WI38 (cell line): ENCODE measurements around the gene MYO16.

ENCODE experiments used
- H3K4me3 ChIP-seq: 2 replicates; pipeline ENCODE4 v1.5.1; 2011; ENCODE audit warnings: low read depth, mild to moderate bottlenecking, control low read depth, low read length
- TF ChIP-seq, protein P1 (sequence below): IDR thresholded peaks from 2 replicates; pipeline ENCODE4 v1.5.1; 2012; ENCODE audit warnings: low read depth, mild to moderate bottlenecking, control low read depth, low read length

MYO16 gene

DNA sequence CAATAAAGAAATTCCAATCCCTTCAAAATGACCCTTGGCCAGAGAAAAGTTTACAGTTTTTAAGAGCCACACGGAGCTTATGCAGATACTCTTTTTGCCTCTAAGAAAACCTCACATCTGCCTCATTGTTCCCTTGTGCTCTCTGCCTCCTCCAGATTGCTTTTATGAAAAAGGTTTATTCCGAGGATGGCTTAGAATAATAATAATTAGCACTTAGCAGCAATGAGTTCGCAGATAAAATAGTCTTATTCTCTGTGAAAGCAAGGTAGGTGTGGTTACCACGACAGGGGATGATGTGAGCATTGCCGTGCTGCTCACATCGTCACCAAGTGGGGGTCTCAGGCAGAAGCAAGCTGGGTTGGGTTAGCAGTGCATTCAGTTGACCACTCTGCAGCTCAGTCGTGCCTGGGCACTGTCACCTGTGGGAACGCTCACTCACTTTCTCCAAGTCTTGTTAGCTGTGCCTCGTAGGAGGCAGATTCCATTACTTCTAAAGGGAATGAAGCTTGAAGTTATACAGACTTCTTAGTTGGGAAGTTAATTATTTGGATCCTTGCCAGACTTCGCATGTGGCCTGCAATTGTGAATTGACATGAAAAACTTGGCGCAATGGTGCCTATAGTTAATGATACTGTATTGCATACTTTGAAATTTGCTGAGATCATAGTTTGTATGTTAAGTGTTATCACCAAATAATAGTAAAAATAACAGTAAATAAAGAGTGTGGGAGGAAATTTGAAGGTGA lies 157.2 kb downstream of the MYO16 start:
- TF ChIP-seq, protein P1, sequence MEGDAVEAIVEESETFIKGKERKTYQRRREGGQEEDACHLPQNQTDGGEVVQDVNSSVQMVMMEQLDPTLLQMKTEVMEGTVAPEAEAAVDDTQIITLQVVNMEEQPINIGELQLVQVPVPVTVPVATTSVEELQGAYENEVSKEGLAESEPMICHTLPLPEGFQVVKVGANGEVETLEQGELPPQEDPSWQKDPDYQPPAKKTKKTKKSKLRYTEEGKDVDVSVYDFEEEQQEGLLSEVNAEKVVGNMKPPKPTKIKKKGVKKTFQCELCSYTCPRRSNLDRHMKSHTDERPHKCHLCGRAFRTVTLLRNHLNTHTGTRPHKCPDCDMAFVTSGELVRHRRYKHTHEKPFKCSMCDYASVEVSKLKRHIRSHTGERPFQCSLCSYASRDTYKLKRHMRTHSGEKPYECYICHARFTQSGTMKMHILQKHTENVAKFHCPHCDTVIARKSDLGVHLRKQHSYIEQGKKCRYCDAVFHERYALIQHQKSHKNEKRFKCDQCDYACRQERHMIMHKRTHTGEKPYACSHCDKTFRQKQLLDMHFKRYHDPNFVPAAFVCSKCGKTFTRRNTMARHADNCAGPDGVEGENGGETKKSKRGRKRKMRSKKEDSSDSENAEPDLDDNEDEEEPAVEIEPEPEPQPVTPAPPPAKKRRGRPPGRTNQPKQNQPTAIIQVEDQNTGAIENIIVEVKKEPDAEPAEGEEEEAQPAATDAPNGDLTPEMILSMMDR = no peak
- no peak overlapping the region for H3K4me3 ChIP-seq

DNA sequence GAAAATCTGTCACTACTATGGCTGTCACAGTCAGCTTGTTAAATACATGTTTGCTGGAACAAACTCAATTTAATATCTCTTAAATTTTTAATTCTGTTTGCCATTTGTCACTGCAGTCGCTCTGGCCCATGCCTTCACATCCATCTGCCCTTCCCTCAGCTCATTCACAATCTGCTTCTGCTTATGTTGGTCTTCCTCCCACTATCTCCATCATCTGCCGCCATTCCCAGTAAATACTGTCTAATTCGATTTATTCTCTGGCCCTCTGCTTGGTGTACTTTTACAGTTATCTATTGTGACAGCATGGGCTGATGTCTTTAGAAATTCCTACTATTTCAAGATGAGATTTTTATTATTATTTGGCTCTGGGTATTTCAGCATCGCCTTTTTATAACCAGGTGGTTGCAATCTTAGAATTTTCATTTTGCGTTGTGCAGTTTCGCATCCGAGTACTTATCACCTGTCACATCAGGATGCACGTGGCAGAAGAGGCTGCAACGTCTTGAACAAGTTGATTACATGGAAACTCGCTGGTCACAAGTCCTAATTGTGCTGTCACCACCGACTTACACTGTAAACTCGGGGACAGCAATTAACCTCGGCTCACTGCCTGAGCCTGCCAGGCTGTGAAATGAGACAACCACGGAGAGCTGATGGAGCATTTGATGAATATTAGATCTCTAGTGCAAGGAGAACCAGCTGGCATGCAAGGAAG lies 158.4 kb downstream of the MYO16 start:
- no peak overlapping the region for H3K4me3 ChIP-seq
- TF ChIP-seq, protein P1 = no peak

DNA sequence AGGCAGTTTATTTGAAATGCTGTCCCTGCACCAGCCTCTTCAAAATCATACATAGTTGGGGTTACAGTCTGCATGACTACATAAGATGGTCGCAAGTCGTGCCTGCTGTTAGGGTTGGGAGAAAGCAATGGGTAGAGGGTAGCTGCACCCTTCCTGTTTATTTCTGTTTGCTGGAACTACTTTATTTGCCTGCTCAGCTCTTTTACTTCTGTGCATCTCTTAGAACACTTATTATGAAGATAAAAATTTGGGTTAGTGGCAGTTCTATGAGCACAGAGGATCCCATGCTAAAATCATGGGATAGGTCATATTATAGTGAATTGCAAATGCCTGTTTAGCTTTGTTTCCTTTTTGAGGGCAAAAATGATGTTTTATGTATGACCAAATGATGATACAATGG lies 160.1 kb downstream of the MYO16 start:
- no peak overlapping the region for H3K4me3 ChIP-seq
- TF ChIP-seq, protein P1 = no peak

DNA sequence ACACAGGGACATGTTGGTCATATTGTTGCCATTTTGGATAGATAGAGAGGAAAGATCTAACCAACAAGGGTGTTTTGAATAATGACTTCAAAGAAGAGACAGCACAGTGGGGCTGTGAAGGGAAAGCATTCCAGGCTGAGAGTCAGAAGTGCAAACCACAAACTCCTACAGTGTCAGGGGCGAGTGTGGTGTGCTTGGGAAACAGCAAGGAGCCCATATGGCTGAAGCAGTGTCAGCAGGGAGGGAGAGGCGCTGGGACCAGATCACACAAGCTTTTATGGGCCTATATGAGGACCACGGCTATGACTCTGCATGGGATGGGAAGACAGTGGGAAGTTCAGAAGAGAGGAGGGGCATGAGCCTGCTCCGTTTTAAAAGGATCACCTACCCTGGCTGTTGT lies 166.4 kb downstream of the MYO16 start:
- TF ChIP-seq, protein P1 = no peak
- H3K4me3 ChIP-seq = no peak overlapping the region

DNA sequence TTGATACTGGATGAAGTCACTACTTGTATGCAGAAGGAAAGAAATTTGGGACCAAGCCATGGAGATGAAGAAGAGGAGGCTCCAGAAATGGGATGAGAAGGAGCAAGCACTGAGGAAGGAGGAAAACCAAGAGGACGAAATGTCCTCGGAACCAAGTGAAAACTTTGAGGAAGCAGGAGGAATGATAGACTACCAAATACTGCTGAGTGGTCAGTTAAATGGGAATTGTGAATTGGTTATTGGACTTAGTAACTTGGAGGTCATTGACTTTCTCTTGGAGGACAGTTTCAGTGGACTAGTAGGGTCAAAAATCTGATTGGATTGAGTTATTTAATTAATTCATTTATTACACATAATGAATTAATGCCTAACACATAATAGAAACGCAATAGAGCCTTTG lies 167.9 kb downstream of the MYO16 start:
- H3K4me3 ChIP-seq = no peak overlapping the region
- TF ChIP-seq, protein P1 = no peak

DNA sequence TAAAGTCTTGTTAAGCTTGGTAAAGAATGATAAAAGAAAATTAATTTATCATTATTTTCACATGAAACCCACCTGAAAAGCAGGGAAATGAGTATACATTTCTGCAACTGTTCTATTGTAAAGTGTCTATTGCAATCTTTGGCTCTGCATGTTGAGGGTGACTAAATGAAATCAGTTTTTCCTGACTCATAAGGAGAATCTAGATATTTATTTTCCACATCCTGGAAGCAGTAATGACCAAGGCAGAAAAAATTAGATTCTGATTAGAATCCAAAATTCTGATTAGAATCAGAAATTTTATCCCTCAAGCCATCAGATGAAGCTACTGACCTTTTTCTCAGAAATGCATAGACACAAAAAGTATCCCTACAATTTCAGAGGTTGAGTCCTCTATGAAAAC lies 178.4 kb downstream of the MYO16 start:
- TF ChIP-seq, protein P1 = no peak
- H3K4me3 ChIP-seq = no peak overlapping the region

DNA sequence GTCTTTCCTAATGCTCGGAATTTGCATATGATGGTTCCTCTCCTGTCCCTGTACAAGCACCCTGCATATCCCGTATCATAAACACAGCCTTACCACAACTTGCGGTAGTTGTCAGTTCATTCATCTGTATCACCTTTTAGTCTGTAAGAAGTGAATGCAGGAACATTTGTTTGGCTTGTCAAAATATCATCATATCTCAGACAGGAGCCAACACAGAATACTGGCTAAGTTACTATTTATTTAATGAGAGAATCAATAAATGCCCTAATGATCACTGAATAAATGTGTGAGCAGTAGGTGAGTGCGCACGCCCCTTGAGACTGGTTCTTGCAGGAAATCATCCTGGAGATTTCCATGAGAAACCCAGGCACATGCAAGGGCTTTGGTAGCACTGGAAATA lies 182.8 kb downstream of the MYO16 start:
- H3K4me3 ChIP-seq = no peak overlapping the region
- TF ChIP-seq, protein P1 = no peak
